SIG-M5 (cell line): ENCODE results near the gene TBC1D24.
"Not testable (repeated sequence)": the region's sequence is repeated elsewhere in the genome, so short reads cannot be mapped to it uniquely, and the experiment has no call there.

Experiments used
- DNase-seq: peaks from one replicate; lab custom pipeline; 2025; lab: John Stamatoyannopoulos, UW

TBC1D24 gene

GRCh38 chr16:2474877-2475412 lies at the start of gene TBC1D24:
Gene TBC1D24 (plus strand): TSS chr16:2475127. CDS start chr16:2496149, 21,022 bp downstream.
- no peak for DNase-seq

GRCh38 chr16:2425825-2426430 lies 49.0 kb upstream of the TBC1D24 start:
- no peak for DNase-seq

- DNase-seq = no peak
Observed at GRCh38 chr16:2426941-2427361, 48.0 kb upstream of the TBC1D24 start.

- no peak for DNase-seq
Observed at GRCh38 chr16:2427526-2427925, 47.4 kb upstream of the TBC1D24 start.

GRCh38 chr16:2428051-2428783 lies 46.7 kb upstream of the TBC1D24 start:
- no peak for DNase-seq

GRCh38 chr16:2428784-2429033 lies 46.2 kb upstream of the TBC1D24 start:
- DNase-seq = no peak

GRCh38 chr16:2429034-2429770 lies 45.7 kb upstream of the TBC1D24 start, which contains the start of gene CCNF:
Gene CCNF (plus strand): TSS chr16:2429447. CDS start chr16:2429482, 35 bp downstream.
- DNase-seq = no peak

- no peak for DNase-seq
Observed at GRCh38 chr16:2429771-2430663, 44.9 kb upstream of the TBC1D24 start.

GRCh38 chr16:2432286-2432685 lies 42.6 kb upstream of the TBC1D24 start:
- no peak for DNase-seq

GRCh38 chr16:2432801-2433505 lies 42.0 kb upstream of the TBC1D24 start:
- DNase-seq = no peak

- DNase-seq = not testable (repeated sequence)
Observed at GRCh38 chr16:2435236-2435635, 39.7 kb upstream of the TBC1D24 start.

GRCh38 chr16:2436110-2436509 lies 38.8 kb upstream of the TBC1D24 start:
- DNase-seq = no peak

GRCh38 chr16:2437032-2437790 lies 37.7 kb upstream of the TBC1D24 start:
- DNase-seq = no peak

GRCh38 chr16:2438121-2438520 lies 36.8 kb upstream of the TBC1D24 start:
- no peak for DNase-seq

- no peak for DNase-seq
Observed at GRCh38 chr16:2439598-2439997, 35.3 kb upstream of the TBC1D24 start.

GRCh38 chr16:2441143-2441804 lies 33.7 kb upstream of the TBC1D24 start:
- not testable (repeated sequence) for DNase-seq

- no peak for DNase-seq
Observed at GRCh38 chr16:2443555-2443954, 31.4 kb upstream of the TBC1D24 start.

- no peak for DNase-seq
Observed at GRCh38 chr16:2447920-2448583, 26.9 kb upstream of the TBC1D24 start.

- no peak for DNase-seq
Observed at GRCh38 chr16:2449118-2449517, 25.8 kb upstream of the TBC1D24 start.
